HG02970 (cell line): ENCODE measurements around the gene PCF11.

ENCODE experiments used
- ATAC-seq: cut with Tn5 transposase; IDR thresholded peaks from one replicate; pipeline ENCODE4 v1.9.1; 2021; ENCODE audit warnings: mild to moderate bottlenecking, moderate library complexity, moderate number of reproducible peaks; ENCODE audit not compliant: unreplicated experiment, low FRiP score

The PCF11 gene

DNA sequence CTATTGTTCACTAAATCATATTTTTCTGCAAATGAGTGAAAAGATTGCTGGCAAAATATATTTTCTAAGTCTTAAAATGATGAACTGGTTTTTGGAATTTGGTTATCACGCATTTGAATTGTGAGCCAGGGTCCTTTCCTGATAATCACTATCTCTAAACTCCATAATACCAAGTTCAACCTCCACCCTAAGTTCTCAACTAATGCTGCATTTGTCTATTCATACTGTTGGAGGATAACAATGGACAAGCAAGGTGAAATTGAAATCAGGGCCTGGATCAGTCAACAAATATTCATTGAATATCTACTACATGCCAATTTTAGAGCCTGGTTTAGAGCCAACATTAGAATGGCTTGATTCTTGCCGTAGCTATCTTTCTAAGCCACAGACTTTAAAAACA is 4.7 kb upstream of the PCF11 start:
- no peak for ATAC-seq

DNA sequence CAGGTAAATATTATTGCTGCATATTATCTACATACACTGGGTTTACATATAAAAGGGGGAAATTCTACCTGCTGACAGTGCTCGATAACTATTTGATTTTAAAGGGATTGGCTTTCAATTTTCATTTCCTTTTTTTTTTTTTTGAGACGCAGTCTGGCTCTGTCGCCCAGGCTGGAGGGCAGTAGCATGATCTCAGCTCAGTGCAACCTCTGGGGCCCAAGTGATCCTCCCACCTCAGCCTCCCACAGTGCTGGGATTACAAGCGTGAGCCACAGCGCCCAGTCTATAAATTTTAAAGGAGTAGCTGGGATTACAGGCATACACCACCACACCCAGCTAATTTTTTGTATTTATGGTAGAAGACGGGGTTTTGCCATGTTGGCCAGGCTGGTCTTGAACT is 3.2 kb upstream of the PCF11 start:
- ATAC-seq, result no peak

DNA sequence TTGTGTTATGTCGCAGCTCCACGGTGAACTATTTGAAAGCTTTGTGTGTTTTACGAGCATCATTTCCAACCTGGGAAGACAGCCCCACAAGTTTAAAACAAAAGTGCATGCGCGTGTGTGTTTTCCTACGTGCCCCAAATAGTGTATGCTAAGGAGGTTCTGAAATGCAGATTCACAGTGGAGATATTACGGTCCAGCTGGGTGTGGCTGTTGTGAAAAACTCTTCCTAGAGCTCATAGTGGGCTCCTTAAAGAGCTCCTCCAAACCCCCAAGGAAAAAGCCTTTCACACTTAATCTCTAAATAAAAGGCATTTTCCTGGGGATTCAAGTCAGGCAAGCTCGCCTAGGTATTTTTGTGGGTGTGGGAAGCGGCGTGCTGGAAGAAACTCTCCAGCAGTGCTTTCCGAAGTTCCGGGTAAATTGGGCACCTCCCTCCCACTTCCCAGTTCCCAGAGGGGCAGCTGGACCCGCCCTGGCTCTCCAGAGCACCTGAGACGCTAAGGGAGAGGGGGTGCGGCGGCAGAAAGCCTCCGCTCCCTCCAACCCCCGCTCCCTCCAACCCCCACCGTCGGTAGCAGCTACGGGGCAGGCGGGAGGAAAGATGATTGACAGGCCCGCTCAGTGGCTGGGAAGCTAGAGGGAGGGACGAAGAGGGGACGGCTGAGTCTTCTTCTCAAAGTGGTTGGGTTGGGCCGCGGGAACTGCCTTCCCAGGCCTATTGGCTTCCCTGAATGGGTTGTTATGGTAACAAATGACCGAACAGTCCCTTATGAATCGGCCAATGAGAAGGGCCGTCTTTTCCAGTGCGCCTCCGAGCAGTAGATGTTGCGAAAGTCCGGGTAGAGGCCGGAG is 561 bp upstream of the PCF11 start:
- peak; percentile 95 for ATAC-seq

GRCh38 chr11:83157594-83158356 is 844 bp downstream of the PCF11 start:
- ATAC-seq, result no peak

- no peak for ATAC-seq
Measured at GRCh38 chr11:83158357-83158786, 1.4 kb downstream of the PCF11 start.

DNA sequence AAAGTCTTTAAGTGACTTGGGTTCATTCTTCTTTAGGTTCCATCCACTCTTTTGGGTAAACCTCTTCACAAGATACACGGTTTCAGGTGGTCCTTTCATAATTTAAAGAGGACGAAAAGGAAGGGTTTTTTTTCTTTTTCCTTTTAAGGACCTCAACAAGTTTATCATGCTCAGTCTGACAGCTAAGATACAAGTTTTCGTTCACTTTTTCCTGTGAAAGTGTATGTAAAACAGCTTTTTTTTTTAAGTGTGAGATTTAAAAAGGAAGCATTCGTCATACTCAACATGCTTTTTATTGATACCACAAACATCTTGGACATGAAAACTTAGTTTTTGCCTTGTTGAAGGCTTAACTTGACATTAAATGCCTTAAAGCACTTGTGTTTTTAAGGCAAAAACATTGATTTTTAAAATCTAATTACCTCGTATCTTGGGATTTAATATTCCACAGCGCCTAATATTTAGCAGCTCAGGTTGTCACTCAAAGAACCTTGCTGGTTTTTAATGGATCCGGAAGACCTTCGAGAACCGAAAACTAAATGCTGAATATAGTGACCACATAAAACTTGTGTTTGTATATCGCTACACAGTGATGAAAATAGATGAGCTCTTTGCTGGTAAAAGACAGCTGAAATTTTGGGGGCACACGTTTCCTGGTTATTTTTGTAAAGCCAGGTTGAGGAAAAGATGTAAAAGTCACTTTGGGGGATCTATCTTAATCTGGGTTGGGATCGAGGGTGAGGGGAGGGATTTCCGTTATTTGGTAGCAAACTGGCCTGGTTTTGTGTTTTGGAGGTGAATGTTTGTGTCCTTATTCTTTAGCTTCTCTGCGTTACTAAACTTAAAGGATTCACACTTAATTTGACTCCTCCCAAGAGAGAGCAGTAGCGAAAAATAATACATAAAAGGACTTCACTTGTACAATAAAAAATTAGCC is 2.3 kb downstream of the PCF11 start:
- no peak for ATAC-seq

DNA sequence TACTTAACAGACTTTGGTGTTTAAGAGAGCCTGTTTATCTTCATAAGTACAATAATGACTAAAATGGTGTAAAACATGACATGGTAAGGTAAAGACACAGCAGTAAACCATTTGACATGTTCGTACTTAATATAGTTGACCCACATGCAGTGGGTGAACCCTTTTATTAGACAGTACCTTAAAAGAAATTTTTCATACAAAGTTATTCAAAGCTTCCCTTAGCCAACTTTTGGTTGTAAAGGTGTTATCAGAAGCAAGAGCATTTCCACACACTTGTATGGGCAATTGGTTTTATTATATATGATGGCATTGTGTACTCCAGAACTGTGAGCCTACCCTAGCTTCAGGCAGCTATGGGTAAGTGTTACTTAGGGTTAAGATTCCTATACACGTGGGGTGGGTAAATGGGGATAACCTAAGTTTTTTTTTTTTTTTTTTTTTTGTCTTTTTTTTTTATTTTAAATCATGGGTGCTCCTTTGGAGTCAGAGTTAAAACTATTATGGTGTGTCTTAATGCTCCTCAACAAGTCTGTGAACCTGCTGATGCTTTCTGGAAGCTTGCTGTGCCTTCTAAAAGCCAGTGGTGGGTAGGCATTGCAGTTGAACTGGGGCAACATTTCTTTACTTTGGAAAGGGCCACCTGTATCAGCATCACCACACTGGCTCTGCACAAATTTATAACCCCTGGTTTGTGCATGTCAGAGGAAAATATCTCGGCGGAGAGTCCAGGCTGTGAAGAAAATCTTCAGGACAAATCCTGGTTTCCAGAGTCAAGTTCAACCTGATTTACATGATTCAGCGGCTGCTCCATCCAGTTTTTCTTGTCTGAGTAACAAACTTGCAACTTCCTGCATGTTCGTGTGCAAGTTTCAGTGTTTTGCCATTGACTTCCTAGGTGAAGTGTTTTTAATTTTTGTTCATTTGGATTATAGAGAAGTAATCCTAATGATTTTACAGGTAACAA is 3.3 kb downstream of the PCF11 start:
- no peak for ATAC-seq

- no peak for ATAC-seq
Measured at GRCh38 chr11:83161610-83162199, 4.8 kb downstream of the PCF11 start.

DNA sequence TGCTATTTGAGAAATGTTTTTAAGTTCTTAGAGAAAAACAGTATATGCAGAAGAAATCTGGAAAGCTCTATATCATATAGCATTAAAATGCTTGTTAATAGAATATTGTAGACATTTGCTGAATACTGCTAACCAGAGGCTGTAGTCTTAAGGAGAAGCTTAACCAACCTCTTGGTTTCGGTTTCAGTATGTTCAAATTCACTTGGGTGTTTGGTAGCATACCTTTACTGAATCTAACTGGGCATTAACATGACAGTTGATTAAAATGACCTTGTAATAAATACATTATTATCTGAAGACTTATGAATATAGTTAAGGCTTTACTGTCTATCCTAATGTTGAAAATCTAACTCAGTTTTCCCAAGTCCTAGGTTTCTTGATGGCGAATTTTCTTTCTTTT is 5.4 kb downstream of the PCF11 start:
- ATAC-seq, result no peak

DNA sequence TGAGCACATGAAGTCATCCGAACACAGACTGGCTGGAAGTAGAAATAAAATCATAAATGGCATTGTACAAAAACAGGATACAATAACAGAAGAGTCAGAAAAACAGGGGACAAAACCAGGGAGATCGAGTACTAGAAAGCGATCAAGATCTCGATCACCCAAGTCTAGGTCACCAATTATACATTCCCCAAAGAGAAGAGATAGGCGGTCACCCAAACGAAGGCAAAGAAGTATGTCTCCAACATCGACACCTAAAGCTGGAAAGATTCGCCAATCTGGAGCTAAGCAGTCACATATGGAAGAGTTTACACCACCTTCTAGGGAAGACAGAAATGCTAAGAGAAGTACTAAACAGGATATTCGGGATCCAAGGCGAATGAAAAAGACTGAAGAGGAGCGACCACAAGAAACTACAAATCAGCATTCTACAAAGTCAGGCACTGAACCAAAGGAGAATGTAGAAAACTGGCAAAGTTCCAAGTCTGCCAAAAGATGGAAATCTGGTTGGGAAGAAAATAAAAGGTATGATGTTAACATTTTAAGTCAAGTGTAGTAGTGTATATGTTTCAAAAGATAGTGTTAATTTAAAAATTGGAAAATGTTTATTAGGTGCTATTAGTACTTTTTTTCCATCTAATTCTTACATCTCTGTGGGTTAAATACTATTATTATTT is 9.4 kb downstream of the PCF11 start:
- no peak for ATAC-seq

DNA sequence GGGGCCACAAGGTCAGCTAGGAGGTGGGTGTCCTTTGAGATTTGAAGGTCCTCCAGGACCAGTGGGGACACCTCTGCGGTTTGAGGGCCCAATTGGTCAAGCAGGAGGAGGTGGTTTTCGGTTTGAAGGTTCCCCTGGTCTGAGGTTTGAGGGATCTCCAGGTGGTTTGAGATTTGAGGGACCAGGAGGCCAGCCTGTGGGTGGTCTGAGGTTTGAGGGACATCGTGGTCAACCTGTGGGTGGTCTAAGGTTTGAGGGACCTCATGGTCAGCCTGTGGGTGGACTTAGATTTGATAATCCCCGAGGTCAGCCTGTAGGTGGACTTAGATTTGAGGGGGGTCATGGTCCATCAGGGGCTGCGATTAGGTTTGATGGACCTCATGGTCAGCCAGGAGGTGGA is 11.8 kb downstream of the PCF11 start:
- ATAC-seq, result no peak

GRCh38 chr11:83170865-83171264 is 13.9 kb downstream of the PCF11 start:
- no peak for ATAC-seq

GRCh38 chr11:83172551-83172950 is 15.6 kb downstream of the PCF11 start:
- ATAC-seq, result no peak

DNA sequence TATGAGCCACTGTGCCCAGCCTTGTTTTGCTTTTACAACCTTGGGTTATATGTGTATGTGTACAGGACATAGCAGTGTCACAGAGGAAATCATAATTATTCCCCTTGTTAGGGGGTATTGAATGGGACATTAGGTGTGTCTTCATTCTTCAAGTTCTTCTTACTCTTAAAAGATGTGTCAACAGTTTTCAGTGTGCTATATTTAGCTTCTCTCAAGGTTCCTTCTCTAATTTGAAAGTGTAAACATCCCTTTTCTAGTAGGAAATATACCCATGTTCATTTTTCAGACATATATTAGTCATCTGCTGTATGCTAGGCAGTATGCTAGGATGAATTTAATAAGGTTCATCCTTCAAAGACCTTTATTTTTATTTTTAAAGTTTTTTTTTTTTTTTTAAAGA is 17.1 kb downstream of the PCF11 start:
- no peak for ATAC-seq

DNA sequence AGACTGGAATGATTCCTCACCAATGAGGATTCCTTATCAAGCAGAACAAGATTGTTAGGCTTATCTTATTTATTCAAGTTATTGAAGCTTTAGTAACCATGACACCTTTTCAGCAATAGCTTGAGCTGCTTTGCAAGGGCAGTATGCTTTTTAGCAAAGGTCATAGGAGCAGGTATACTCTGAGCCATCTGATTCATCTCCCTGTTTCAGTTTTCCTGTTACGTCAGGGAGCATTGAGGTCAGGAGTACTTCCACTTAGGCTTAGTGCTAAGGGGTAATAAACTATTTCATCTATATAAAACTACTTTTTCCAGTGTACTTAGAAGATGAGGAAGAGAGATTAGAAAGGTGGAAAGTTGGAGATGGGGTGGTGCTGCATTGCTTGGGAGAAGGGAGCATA is 18.9 kb downstream of the PCF11 start:
- no peak for ATAC-seq

DNA sequence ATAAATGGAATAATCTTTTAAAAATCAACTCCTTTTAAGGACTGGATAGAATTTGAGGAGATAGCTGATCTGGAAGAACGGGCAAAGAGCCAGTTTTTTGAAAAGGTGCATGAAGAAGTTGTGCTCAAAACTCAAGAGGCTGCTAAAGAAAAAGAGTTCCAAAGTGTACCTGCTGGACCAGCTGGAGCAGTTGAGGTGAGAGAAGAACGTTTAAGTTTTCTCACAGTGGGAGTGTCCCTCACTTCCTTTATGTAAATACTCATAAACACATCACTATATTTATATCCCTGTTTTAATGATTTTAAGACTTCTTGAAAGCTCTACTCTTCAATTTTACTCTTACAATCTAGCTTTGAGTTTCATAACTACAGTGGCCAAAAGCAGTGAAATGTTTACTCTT is 24.9 kb downstream of the PCF11 start:
- no peak for ATAC-seq

- no peak for ATAC-seq
Measured at GRCh38 chr11:83185767-83186166, 28.8 kb downstream of the PCF11 start.

DNA sequence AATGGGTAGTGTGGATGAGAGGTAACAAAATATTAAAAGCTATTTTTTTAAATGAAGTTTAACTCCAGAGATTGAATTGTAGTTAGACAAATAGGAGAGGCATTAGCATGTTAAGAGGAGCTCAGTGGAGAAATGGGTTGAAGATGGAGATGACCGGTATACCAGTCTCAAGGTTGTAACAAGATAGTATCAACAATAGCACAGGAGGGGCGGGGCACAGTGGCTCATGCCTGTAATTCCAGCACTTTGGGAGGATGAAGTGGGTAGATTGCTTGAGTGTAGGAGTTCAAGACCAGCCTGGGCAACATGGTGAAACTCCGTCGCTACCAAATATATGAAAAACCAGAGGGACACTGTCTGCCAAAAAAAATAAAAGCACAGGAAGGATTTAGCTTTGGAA is 30.5 kb downstream of the PCF11 start:
- no peak for ATAC-seq

DNA sequence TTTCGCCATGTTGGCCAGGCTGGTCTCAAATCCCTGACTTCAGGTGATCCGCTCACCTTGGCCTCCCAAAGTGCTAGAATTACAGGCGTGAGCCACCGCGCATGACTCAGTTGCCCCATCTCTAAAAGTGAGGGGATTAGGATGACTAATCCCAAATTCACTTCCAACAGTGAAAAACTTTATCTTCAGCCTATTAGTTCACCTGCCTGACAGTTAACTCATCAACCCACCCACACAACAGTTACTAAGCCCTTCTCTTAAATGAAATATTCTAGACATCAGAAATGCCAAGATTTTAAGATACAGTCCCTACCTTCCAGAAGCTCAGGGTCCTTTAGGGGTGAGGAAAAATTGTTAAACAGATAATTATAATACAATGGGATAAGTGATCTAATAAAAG is 34.6 kb downstream of the PCF11 start:
- ATAC-seq, result no peak
